Ovary (tissue), 9 donors: ENCODE measurements around the gene CD247. TPM values are rescaled to one million over a fixed set of nuclear protein-coding genes. Genes with fewer than 3 reads are reported as not detected.

Experiments used
- DNase-seq, 5 donors: peaks; one replicate each; pipeline ENCODE4 v3.0.0-alpha.2; 2019 to 2020
- H3K27ac ChIP-seq, 2 donors: fragments of 200-600 bp; one replicate each; pipeline versions ENCODE4 v1.5.1 to v1.8.0; 2019 to 2022
- H3K27me3 ChIP-seq: fragments of 200-600 bp; one replicate; pipeline ENCODE4 v1.8.0; 2022
- H3K36me3 ChIP-seq: fragments of 200-600 bp; sonication (generic); one replicate; pipeline ENCODE4 v1.5.1; 2019
- H3K4me1 ChIP-seq: one replicate; pipeline ENCODE4 v1.8.1; 2013; ENCODE audit warnings: mild to moderate bottlenecking, moderate library complexity; ENCODE audit not compliant: insufficient read depth
- H3K4me3 ChIP-seq: fragments of 200-600 bp; sonication (generic); one replicate; pipeline ENCODE4 v1.5.1; 2017
- H3K9me3 ChIP-seq, 2 donors: fragments of 200-600 bp in 1 of 2; sonication (generic) in 1 of 2; one replicate each; pipeline versions ENCODE4 v1.5.1 to v1.8.1; 2013 to 2019; ENCODE audit warnings: mild to moderate bottlenecking in 1 of 2, moderate library complexity in 1 of 2
- EP300 ChIP-seq: sonication (generic); formaldehyde crosslinking; IDR thresholded peaks from one replicate; pipeline ENCODE4 v1.6.1; 2017; ENCODE audit warnings: antibody characterized with exemption
- POLR2A ChIP-seq: fragments of 450-650 bp; IDR thresholded peaks from one replicate; pipeline ENCODE4 v1.6.1; 2017; ENCODE audit warnings: antibody characterized with exemption, mild to moderate bottlenecking, moderate library complexity
- WGBS, 3 donors: extraction: QIAGEN DNeasy Blood & Tissue Kit in 1 of 3; methylation state at CpG; one replicate each; pipeline versions ENCODE4 v1.1.5 to v1.1.7; 2013 to 2017; 5-methylcytosine and 5-hydroxymethylcytosine counted together
- intact Hi-C, 4 donors: fragments of 100-400 bp; cut with DNase I; formaldehyde crosslinking; loops; one replicate each; pipeline versions ENCODE4 v1.11.0 to v1.15.1; 2022 to 2023
- polyA plus RNA-seq, 2 donors: library from polyadenylated mRNA; stranded (reverse); fragments of 200-250 nt in 1 of 2; fragments of 350-450 nt in 1 of 2; fragmentation: Illumina TruSeq in 1 of 2; extraction: RNeasy Lipid Tissue Mini Kit (QIAGEN cat#74804) in 1 of 2; gene quantifications; one replicate each; pipeline ENCODE4 v1.2.3, GENCODE V29; 2013 to 2014
- total RNA-seq, 7 donors: library from RNA; depleted of rRNA in 2 of 7; stranded (reverse); fragments of >200 nt in 2 of 7; fragmentation: NEBNext Ultra II Directional in 3 of 7; extraction: Animal tissue kit (Norgen Biotek cat#: 25700) in 3 of 7; gene quantifications; one replicate each; pipeline versions ENCODE4 v1.1.0 to v1.2.4, GENCODE V29; 2016 to 2023
- TF ChIP-seq, protein P1 (sequence below), 3 donors: fragments of 450-650 bp in 2 of 3; fragments of 200-600 bp in 1 of 3; IDR thresholded peaks; one replicate each; pipeline versions ENCODE4 v1.5.1 to v1.8.0; 2016 to 2022; ENCODE audit warnings: antibody characterized with exemption in 3 of 3, mild to moderate bottlenecking in 1 of 3
- donor health status: DM: no; HTN: no; CAD: no; lungs with moderate emphysema.
- donor health status: DM: no; HTN: no; CAD: no.
- donor health status: Bipolar disorder and iron deficiency.
- donor health status: DM: yes; HTN: yes; CAD: no.
- donor health status: DM: no; HTN: no; CAD: no.
- donor health status: DM: yes; HTN: yes; CAD: no.

The CD247 gene
- total and polyA plus RNA-seq, 9 donors, result 0.32 to 3.3 (median 0.47) TPM

DNA sequence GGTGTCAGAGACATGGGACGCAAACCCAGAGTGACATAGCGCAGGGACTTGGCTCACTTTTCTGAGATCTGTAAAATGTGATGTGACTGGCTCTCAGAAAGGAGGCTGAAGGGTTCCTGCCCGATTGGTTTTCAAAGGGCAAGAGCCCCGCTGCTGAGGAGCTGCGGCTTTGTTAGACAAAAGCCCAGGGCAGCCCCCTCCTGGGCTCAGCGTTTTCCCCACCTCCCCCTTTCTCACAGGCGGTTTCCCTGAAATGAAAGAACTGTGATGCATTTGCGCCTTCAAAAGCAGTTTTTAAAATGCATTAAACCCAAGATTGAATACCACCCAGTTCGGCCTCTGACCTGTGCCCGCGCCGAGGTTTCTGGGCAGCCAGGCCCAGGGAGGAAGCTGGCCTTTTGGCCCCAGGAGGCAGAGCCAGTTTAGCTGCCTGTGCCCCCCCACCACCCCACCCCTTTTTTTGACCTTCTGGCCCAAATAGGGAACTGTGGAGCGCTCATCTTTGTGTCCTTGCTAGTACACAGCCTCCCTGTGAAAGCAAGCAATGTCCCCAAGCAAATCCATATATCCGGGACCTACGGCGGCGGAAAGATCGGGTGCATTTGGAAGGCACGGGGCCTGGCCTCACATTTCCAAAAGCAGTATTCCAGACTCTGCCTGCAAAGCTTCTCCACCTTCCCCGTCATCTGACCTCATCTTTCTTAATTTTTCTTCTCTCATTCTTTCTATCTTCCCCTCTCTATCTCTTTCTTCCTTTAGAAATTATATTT, 28.6 kb downstream of the CD247 start:
- Histone ChIP-seq H3K27ac (no peak overlapping the region), H3K9me3 (no peaks in the 10 kb centered on the region), H3K4me1 (no peaks in the 10 kb centered on the region), H3K27me3 (no peaks in the 10 kb centered on the region), H3K4me3 (no peak overlapping the region), H3K36me3 (no peaks in the 10 kb centered on the region)
- no peak for DNase-seq
- 84 to 86% (median 85%) methylated on average over 20 of the region's 20 CpGs for WGBS, 3 donors
- intact Hi-C loops, result no loop called here
- TF ChIP-seq EP300 (no peak), POLR2A (no peak)
- TF ChIP-seq, protein P1, sequence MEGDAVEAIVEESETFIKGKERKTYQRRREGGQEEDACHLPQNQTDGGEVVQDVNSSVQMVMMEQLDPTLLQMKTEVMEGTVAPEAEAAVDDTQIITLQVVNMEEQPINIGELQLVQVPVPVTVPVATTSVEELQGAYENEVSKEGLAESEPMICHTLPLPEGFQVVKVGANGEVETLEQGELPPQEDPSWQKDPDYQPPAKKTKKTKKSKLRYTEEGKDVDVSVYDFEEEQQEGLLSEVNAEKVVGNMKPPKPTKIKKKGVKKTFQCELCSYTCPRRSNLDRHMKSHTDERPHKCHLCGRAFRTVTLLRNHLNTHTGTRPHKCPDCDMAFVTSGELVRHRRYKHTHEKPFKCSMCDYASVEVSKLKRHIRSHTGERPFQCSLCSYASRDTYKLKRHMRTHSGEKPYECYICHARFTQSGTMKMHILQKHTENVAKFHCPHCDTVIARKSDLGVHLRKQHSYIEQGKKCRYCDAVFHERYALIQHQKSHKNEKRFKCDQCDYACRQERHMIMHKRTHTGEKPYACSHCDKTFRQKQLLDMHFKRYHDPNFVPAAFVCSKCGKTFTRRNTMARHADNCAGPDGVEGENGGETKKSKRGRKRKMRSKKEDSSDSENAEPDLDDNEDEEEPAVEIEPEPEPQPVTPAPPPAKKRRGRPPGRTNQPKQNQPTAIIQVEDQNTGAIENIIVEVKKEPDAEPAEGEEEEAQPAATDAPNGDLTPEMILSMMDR (IDR thresholded peaks at IDR 0.05), result no peak

GRCh38 chr1:167488786-167489185, 29.5 kb downstream of the CD247 start:
- no peak for DNase-seq
- intact Hi-C loops, result no loop called here
- 61 to 64% (median 63%) methylated on average over 14 of the region's 14 CpGs for WGBS, 3 donors
- TF ChIP-seq, protein P1 (IDR thresholded peaks at IDR 0.05), result no peak
- TF ChIP-seq EP300, result no peak
- TF ChIP-seq POLR2A, result no peak
- Histone ChIP-seq H3K36me3 (no peaks in the 10 kb centered on the region), H3K9me3 (no peaks in the 10 kb centered on the region), H3K4me3 (no peak overlapping the region), H3K4me1 (no peaks in the 10 kb centered on the region), H3K27ac (no peak overlapping the region), H3K27me3 (no peaks in the 10 kb centered on the region)

- Histone ChIP-seq H3K9me3 (no peaks in the 10 kb centered on the region), H3K4me1 (no peaks in the 10 kb centered on the region), H3K27ac (no peak overlapping the region), H3K27me3 (no peaks in the 10 kb centered on the region), H3K4me3 (no peak overlapping the region), H3K36me3 (no peaks in the 10 kb centered on the region)
- TF ChIP-seq POLR2A, result no peak
- TF ChIP-seq EP300, result no peak
- TF ChIP-seq, protein P1 (IDR thresholded peaks at IDR 0.05), result no peak
- intact Hi-C loops, result no loop called here
- no peak for DNase-seq
- WGBS, 3 donors, result 92 to 97% (median 95%) methylated on average over 3 of the region's 3 CpGs
These were observed 30.7 kb downstream of the CD247 start for GRCh38 chr1:167487614-167488013.

DNA sequence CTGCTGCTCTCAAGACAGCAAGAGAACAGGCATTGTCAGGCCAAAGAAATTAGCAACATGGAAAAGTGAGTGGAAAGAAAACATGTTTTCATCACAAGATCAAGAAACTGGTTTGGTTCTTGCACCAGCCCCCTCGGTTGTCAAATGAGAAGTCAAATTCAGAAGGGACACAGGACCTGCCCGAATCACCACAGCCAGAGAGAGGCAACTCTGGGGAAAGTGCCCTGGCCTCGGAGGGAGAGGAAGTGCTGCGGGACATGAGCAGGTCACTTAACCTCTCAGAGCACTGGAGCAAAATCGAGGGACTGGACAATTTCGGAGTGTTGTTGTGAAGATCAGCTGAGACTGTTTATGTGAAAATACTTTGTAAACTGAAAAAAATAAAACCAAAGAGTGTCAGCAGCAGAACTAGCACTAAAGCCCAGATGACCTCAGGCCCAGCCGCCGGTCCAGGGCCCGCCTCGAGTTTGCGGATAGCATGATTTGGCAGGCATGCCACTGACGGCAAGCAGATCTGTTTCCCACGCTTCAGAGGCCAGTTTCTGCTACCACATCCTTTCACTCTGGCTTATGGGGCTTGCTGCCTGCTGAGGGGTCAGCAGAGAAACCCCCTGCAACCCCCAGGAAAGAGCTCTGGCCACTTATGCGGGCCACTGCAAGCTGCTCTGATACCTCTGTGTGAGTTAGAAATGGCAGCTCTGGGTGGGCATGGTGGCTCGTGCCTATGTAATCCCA, 32.1 kb downstream of the CD247 start:
- no peaks in the 10 kb centered on the region for H3K9me3 ChIP-seq
- TF ChIP-seq EP300 (no peak), POLR2A (no peak)
- TF ChIP-seq, protein P1 (IDR thresholded peaks at IDR 0.05), result no peak
- H3K4me3 ChIP-seq, result no peak overlapping the region
- WGBS, 3 donors, result 58 to 69% (median 66%) methylated on average over 15 of the region's 15 CpGs
- no peak for DNase-seq
- H3K27me3 ChIP-seq, result no peaks in the 10 kb centered on the region
- intact Hi-C loops, result no loop called here
- H3K36me3 ChIP-seq, result no peaks in the 10 kb centered on the region
- H3K27ac ChIP-seq, result no peak overlapping the region
- no peaks in the 10 kb centered on the region for H3K4me1 ChIP-seq
